ENCODE results near the gene PPFIBP1.

GRCh38 chr12:27477049-27477448 is 47.0 kb upstream of the PPFIBP1 start:
- TF ChIP-seq CTCF (IDR thresholded peaks at IDR 0.05 in 8 of 11, conservative IDR thresholded peaks at IDR 0.05 in 3 of 11) (no peak), POLR2A (IDR thresholded peaks at IDR 0.05) (no peak), POLR2AphosphoS5 (IDR thresholded peaks at IDR 0.05) (no peak)
